GM21737 (cell line): Measurements from ENCODE around the gene FETUB.

Source experiments
- ATAC-seq: cut with Tn5 transposase; IDR thresholded peaks from one replicate; pipeline ENCODE4 v1.9.1; 2021; ENCODE audit warnings: mild to moderate bottlenecking, moderate library complexity; ENCODE audit not compliant: unreplicated experiment

Gene FETUB, protein sequence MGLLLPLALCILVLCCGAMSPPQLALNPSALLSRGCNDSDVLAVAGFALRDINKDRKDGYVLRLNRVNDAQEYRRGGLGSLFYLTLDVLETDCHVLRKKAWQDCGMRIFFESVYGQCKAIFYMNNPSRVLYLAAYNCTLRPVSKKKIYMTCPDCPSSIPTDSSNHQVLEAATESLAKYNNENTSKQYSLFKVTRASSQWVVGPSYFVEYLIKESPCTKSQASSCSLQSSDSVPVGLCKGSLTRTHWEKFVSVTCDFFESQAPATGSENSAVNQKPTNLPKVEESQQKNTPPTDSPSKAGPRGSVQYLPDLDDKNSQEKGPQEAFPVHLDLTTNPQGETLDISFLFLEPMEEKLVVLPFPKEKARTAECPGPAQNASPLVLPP

DNA sequence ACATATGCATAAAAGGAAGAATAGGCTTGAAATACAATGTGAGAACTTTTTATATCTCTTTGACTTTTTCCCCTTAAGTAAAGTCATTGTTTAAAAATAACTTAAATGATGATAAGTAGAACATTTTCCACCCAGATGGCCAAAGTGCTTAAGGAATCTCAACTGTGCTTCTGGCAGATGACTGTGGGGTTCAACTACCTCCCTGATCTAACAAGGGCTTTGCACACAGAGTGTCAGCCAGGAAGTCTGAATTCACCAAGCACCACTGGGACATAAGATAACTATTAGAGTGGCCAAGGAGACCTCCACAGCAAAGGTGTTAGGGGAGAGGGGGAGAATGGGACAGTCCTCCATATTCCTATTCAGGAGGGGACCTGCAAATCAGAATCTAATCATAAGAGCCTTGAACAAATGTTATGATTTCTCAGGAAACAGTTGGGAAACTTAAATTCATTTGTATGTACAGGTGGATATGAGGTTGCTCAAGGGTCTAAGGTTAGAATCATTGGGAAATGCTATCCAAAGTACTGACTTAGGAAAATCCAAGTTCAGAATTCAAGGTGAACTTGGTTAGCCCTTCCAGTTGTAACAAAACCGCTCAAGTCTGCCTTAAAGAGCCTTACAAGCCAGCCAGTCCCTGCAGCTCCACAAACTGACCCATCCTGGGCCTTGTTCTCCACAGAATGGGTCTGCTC, at the start of gene FETUB:
TSS of gene FETUB (plus strand) at position 622 of the 695 bp plus-strand sequence. CDS start at position 684, 62 bp downstream.
- no peak for ATAC-seq

DNA sequence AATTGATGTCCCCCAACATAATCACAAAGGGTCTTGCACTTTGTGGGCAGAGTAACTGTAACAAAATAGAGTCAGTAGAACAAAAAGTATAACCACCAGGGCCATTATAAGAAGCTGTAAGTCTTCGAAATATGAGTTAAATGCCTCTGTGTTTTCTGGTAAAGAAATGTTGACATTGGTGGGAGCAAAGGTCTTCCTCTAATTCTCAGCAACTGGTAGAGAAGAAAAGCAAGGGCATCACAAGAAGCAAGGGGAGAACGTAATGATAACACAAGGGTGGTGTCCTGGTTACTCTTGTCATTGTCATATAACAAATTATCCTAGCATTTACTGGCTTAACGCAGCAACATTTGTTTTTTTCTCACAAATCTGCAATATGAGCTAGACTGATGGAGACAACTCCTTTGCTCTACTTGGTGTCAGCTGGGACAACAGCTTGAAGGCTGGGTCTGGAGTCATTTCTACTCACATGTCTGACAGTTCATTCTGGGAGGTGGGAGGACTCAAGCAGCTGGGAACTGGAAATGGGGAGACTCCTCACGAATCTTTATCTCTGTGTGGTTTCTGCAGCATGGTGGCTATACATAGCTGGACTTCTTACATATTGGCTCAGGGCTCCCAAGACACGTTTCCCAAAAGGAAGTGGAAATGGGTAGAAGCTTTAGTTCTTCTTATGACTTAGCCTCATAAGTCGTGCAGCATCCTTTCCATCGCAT, 49.5 kb upstream of the FETUB start:
- no peak for ATAC-seq

DNA sequence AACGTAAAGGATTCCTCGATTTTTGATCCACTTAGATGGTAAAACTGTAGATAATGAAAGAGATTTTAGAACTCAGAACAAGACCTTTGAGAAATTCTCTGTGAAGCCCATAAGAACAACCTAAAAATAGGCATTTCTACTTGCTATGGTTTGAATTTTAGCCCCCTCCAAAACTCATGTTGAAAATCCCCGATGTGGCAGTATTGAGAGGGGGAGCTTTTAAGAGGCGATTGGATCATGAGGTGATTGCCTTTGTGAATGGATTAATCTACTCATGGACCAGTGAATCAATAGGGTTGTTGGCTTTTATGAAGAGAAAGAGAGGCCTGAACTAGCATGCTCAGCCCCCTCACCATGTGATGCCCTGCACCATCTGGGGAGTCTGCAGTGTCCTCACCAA, 47.5 kb upstream of the FETUB start:
- ATAC-seq = no peak

DNA sequence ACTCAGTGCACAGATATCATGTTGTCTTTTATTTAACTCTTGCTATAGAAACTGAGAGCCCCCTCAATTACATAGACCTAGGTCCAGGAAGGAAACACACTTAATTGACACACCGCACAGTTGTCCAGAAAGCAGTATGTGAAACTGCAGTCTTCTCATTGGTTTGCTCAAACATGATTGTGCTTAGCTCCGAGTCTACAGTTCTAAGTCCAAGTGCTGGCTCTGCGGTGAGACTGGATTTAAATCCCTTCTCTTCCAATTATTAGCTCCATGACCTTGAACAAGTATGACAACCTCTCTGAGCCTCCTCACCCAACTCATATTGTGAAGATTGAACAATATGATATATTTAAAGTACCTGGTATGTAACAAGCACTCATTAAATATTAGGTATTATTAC, 46.3 kb upstream of the FETUB start:
- ATAC-seq = no peak

DNA sequence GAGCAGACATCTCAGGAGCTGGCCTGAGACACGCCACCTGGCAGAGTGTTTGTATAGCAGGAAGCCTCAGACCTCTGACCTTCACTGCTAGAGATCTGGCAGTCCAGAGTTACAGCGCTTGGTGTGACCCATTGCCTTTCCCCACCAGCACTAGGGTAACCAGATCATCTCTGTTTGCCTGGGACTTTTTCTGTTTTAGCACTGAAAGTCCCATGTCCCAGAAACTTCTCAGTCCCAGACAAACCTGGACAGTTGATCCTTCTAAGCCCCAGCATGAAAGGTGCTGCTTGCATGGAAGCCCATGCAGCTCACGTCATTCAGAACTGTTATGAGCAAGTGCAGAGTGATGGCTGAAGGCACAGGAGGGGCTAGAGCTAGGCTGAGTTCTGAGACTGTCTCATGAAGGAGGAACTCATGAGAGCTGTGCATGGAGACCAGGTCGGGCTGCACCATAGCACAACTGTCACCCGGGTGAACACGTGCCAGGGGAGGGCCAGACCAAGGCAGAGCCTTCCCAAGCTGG, 45.5 kb upstream of the FETUB start:
- no peak for ATAC-seq

DNA sequence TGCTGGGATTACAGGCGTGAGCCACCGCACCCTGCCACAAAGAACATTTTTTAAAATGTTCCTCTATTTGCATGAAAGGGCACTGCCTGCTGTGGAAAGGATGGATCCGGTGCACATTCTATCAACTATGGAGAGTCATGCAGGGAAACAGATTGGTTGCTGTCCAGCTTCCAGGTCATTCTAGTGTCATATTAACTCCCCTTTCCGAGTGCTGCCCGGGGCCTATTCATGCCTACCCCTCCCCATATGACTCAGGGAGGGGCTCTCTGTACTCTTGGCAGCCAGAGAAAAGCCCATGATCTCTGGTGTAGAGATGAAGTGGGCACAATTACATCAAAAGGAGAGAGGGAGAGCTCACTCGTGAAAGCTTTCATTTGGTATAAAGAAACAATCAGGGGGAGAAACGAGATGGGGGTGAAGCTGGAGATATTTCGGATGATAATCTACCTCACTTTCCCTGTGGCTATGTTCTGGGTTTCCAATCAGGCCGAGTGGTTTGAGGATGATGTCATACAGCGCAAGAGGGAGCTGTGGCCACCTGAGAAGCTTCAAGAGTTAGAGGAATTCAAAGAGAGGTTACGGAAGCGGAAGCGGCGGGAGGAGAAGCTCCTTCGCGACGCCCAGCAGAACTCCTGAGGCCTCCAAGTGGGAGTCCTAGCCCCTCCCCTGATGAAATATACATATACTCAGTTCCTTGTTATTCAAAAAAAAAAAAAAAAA, 43.5 kb upstream of the FETUB start:
- no peak for ATAC-seq

DNA sequence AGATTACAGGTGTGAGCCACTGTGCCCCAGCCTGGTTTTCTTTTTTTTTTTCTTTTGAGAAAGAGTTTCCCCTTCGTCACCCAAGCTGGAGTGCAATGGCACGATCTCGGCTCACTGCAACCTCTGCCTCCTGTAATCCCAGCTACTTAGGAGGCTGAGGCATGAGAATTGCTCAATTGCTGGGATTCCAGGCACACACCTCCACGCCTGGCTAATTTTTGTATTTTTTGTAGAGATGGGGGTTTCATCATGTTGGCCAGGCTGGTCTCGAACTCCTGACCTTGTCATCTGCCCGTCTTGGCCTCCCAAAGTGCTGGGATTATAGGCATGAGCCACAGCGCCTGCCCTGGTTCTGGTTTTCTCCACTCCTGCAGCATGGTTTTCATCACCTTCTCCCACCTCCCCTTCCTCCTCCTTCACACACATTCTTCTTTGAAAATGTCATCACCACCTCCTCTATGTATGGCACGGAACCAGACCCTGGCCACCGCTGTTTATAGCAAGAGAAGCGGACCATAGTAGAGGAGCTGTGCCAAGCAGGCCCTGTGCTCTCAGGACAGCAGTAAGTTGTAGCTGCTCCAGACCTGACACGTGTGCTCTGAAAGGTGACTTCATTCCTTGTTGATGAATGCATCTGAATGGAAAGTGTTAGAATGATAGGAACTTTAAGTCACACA, 42.0 kb upstream of the FETUB start:
- no peak for ATAC-seq

DNA sequence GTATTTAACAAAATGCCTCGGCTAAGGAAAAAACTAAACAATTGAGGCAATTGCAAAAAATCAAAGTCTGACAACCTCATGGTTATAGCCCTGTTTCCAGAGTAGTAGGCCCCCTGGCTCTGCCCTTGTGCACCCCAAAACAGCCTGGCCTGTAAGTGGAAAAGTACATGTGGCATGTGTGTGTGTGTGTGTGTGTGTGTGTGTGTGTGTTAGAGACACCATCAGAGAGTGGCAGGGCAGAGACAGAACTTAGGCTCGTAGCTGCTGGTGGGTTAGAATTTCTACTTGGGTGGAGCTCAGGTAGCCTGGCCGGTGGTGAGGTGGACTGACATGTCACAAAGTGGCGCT, 41.4 kb upstream of the FETUB start:
- ATAC-seq = no peak

DNA sequence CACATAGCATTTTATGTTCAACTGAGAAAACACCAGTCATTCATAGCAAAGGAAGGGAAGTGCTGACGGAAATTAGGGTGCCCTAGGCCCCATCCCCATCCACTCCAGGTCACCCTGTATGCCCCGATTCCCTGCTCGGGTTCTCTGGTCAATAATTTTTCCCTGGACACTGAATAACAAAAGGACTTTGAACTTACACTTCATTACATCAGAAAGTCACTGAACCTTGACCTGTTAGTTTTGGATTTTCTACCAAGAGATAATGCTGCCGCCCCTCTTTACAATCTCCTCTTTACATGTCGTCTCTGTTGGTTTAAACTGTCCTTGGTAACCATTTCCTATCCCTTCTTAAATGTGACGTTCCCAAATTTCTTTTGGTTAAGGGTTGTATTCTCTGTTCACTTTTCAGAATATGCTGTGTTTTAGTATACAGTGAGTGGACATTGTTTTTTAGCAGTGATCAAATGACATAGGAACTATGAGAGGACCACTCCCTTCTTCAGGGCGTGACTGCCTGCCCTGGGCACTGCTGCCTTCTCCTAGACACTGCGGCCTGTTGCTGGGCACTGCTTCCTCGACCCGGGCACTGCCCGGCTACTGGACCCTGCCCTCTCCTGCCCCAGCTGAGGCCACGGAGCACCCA, 40.9 kb upstream of the FETUB start:
- ATAC-seq = no peak

DNA sequence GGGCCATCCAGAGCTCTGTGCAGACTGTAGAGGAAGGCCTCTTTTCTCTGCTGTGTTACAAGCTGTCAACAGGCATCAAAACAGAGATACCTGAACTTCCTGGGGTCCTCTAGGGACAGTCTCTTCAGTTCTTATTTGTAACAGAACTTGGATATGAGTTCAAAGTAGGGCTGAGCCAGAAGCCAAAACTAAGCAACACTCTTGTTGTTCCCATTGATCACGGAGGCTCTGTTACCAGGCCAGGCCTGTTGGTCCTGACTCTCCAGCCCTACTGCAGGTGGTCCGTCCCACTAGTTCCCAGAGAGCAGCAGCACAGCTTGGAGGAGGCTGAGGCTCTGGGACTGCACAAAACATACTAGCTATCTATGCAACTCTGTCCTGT, 40.4 kb upstream of the FETUB start:
- ATAC-seq = no peak

DNA sequence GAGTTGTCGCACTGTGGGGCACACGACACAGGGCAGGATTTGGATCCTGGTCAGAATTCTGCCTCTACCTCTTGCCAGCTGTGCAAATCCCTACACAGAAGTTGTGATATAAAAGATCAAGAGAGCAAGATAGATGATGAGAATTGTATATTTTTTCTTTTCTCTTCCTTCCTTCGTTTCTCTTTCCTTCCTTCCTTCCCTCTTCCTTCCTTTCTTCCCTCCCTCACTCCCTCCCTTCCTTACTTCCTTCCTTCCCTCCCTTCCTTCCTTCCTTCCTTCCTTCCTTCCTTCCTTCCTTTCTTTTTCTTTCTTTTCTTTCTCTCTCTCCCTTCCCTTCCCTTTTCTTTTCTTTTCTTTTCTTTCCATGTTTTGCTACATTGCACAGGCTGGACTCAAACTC, 39.3 kb upstream of the FETUB start:
- no peak for ATAC-seq

DNA sequence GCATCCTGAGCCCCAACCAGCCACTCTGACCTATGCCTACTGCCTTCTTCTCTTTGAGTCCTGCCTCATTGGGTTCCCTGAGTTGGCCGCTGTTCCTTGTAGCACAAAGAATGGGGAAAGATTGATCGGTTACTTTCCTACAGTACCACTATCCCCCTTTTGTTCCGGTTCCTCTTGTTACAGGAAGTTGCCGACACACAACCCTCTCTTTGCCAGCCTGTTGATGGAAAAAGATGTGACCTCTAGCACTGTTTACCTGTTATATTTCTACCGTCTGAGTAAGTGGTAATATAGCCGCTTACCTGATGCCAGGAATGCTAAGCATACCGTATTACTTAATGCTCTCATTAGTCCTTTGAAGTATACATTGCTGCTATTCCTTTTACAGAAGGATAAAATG, 37.0 kb upstream of the FETUB start:
- ATAC-seq = no peak

DNA sequence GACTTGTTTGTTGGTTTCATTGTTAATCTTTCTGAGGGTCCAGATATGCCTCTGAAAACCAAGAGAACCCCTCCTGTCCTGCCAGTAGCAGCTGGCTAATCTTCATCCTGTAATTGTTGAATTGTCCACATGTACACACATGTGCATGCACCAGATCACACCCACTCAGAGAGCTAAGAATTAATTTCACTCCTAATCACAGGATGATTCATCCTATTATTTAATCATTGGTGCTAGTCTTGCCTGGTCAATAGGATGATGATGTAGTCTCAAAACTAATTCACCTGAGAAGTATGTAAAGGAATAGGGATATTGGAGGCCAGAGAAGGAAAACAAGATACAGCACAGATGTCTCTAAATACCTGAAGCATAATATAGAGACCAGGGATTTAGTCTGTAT, 35.1 kb upstream of the FETUB start:
- ATAC-seq = no peak

DNA sequence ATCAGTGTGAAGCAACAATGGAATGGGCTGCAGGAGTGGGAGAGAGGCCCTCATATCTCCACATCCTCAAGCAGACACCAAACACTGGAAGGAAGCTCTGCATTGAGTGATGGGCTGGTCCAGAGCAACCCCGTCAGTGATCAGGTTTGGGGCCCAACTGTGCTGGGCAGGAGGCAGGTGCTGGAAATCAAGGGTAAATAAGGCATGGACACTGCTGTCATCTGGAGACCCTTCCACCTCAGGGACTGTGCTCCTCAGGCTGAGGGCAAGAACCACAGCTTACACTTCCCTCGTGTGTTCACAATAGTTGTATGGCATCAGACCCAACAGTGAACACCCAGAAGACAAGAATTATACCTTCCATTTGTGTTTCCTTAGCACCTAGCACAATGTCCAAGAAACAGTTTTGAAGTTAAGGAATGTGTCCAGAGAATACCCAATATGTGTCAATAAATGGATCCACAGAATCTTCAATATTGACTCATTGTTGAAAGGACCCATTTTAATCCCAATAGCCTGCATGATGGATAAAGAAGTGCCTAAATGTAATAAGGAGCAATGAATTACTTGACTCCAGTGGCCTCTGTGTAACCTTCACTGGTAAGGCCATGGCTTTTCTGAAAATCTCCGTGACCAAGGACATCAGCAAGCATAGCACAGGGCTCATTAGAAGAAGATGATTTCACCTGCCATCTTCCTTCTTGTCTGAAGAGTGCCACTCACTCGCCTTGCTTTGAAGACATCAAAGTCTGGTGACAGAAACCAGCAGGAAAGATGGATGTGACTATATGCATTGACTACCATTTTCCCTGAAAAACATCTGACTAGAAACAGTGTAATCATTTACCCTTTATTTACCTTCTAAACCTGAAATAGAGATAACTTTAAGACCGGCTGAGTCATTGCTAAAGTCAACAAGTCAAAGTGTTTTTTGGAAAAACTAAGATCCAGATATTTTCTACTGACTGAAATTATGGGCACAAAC, 34.3 kb upstream of the FETUB start:
- no peak for ATAC-seq

DNA sequence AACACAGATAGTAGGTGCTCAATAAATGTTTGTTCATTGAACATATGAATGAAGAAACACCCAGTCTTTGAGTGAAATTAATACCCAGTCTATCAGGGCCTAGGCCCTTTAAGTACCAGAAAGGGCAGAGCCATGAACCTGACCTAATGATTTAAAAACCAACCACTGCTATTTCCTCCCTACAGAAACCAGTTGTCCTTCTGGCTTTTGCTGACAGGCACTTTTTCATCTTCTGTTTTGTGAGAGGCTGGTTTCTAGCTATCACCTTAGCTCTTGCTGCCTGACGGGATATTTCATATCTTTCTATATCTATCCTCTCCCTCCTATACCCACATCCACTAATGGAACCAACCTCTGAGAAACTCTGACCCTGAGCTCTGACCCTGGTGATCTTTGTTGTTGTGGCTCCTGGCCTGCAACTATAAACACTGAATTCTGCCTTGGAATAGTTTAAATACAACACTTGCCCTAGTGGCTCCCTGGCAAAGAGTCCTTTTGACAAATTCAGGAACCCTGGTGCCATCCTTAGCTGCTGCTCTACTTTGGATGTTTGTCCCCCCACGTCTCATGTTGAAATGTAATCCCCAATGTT, 31.5 kb upstream of the FETUB start:
- ATAC-seq = no peak

DNA sequence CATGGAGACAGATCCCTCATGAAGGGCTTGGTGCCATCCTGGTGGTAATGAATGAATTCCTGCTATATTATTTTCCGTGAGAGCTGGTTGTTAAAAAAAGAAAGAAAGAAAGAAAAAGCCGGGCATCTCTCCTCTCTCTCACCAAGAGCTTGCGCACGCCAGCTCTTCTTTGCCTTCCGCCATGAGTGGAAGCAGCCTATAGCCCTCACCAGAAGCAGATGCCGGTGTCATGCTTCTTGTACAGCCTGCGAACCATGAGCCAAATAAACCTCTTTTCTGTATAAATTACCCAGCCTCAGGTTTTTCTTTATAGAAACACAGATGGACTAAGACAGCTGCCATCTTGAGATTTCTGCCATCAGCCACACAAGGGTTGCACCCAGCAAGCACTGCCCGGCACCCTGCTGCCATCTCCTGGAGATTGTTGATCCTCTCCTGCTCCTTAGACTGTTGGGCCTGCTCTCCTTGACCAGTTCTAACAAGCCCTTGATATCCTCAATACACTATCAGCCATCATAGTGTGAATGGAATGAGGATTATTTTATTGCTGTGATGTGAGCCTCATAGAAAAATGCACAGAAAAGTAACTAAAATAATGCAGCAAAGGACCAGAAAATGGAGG, 30.8 kb upstream of the FETUB start:
- ATAC-seq = no peak

DNA sequence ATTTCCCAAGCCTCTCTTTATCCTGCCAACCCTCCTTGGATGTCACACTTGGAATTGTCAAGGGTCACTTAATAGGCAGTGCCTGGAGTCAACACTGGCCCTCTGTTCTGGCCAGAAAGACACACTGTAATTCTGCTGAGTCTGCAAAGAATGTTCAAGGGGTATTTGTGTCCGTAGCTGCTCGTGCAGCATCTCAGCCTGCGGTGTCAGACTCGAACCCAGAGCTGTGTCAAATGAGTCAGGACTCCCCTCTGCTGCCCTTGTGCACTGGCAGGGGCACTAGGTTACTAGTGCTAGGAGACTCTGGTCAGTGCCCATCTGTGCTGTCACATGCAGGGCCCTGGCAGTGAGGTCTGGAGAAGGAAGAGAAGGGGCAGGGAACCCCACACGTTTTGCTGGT, 28.1 kb upstream of the FETUB start:
- no peak for ATAC-seq
